Loucy (cell line): Measurements from ENCODE around the gene CD58.

Experiments
- H2AFZ ChIP-seq: fragments of 200-600 bp; sonication (generic); 2 replicates; pipeline ENCODE4 v1.6.0; 2016; ENCODE audit warnings: antibody characterized with exemption, mild to moderate bottlenecking, low read length, moderate library complexity
- H3F3A ChIP-seq: fragments of 200-600 bp; 2 replicates; pipeline ENCODE4 v1.6.0; 2016; ENCODE audit warnings: antibody characterized with exemption, low read depth, mild to moderate bottlenecking
- H3K27me3 ChIP-seq: fragments of 200-600 bp; sonication (generic); 2 replicates; pipeline ENCODE4 v1.6.1; 2014; ENCODE audit warnings: low read length, mild to moderate bottlenecking; ENCODE audit not compliant: insufficient read depth, poor library complexity, severe bottlenecking
- H3K36me3 ChIP-seq: fragments of 200-600 bp; sonication (generic); 2 replicates; pipeline ENCODE4 v1.6.1; 2016; ENCODE audit warnings: low read length; ENCODE audit not compliant: insufficient read depth
- H3K4me1 ChIP-seq: fragments of 200-600 bp; sonication (generic); 2 replicates; pipeline ENCODE4 v1.5.1; 2014; ENCODE audit warnings: low read length, mild to moderate bottlenecking; ENCODE audit not compliant: insufficient read depth, poor library complexity, severe bottlenecking
- H3K4me2 ChIP-seq: fragments of 200-600 bp; sonication (generic); 2 replicates; pipeline ENCODE4 v1.6.0; 2014; ENCODE audit warnings: antibody characterized with exemption, low read length, low read depth, mild to moderate bottlenecking; ENCODE audit not compliant: poor library complexity, severe bottlenecking
- H3K4me3 ChIP-seq: fragments of 200-600 bp; sonication (generic); 2 replicates; pipeline ENCODE4 v1.5.1; 2014; ENCODE audit warnings: low read length, mild to moderate bottlenecking, mixed read lengths; ENCODE audit not compliant: poor library complexity, severe bottlenecking
- H3K79me2 ChIP-seq: fragments of 200-600 bp; sonication (generic); 2 replicates; pipeline ENCODE4 v1.6.1; 2014; ENCODE audit warnings: low read length; ENCODE audit not compliant: insufficient read depth
- H3K9ac ChIP-seq: fragments of 200-600 bp; sonication (generic); 2 replicates; pipeline ENCODE4 v1.6.0; 2014; ENCODE audit warnings: mild to moderate bottlenecking, low read depth, low read length, moderate library complexity; ENCODE audit not compliant: poor library complexity, severe bottlenecking
- H3K9me2 ChIP-seq: fragments of 200-600 bp; sonication (generic); replicated peaks from 2 replicates; pipeline ENCODE4 v1.6.1; 2016; ENCODE audit warnings: low read depth, low read length, mixed read lengths
- H3K9me3 ChIP-seq: fragments of 200-600 bp; sonication (generic); 2 replicates; pipeline ENCODE4 v1.6.1; 2014; ENCODE audit warnings: mild to moderate bottlenecking, antibody characterized with exemption, low read length, low read depth; ENCODE audit not compliant: insufficient read depth
- H4K20me1 ChIP-seq: fragments of 200-600 bp; sonication (generic); 2 replicates; pipeline ENCODE4 v1.6.0; 2014; ENCODE audit warnings: antibody characterized with exemption, low read length, mild to moderate bottlenecking; ENCODE audit not compliant: insufficient read depth, poor library complexity, severe bottlenecking
- EZH2phosphoT487 ChIP-seq: fragments of 200-600 bp; IDR thresholded peaks from 2 replicates; pipeline ENCODE4 v1.6.1; 2018; ENCODE audit warnings: antibody characterized with exemption, mild to moderate bottlenecking, moderate library complexity, borderline replicate concordance
- TF ChIP-seq, protein P1 (sequence below): fragments of 200-600 bp; sonication (generic); conservative IDR thresholded peaks from 2 replicates; pipeline ENCODE4 v1.5.1; 2014; ENCODE audit warnings: mild to moderate bottlenecking, antibody characterized with exemption, low read length

The CD58 gene

DNA sequence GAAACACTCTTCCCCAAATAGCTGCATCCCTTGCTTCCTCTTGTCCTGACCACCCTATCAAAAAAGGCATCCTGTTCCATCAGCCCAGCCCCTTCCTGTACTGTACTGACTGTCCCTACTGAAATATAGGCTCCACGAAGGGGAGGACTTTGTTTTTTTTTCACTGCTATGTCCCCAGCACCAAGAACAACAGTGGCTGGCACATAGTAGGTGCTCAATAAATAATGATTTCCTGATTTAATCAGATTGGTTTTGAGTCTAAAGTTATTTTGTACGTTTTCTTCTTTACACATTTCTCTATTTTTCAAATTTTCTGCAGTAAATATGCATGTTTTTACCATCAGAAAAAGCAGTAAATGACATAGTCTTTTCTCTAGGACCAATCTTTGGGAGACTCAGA, 73.9 kb downstream of the CD58 start:
- no peaks in the 10 kb centered on the region for H3K27me3 ChIP-seq
- H3K9me2 ChIP-seq, result no peaks in the 10 kb centered on the region
- no peaks in the 10 kb centered on the region for H3K79me2 ChIP-seq
- no peak for TF ChIP-seq EZH2phosphoT487
- TF ChIP-seq, protein P1, sequence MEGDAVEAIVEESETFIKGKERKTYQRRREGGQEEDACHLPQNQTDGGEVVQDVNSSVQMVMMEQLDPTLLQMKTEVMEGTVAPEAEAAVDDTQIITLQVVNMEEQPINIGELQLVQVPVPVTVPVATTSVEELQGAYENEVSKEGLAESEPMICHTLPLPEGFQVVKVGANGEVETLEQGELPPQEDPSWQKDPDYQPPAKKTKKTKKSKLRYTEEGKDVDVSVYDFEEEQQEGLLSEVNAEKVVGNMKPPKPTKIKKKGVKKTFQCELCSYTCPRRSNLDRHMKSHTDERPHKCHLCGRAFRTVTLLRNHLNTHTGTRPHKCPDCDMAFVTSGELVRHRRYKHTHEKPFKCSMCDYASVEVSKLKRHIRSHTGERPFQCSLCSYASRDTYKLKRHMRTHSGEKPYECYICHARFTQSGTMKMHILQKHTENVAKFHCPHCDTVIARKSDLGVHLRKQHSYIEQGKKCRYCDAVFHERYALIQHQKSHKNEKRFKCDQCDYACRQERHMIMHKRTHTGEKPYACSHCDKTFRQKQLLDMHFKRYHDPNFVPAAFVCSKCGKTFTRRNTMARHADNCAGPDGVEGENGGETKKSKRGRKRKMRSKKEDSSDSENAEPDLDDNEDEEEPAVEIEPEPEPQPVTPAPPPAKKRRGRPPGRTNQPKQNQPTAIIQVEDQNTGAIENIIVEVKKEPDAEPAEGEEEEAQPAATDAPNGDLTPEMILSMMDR, result no peak
- peak overlapping the region; percentile 18 for H3K9ac ChIP-seq
- no peaks in the 10 kb centered on the region for H4K20me1 ChIP-seq
- H3K4me2 ChIP-seq, result peak overlapping the region; percentile 55
- peak overlapping the region; percentile 46 for H3K4me3 ChIP-seq
- peaks cover 21% of the 10 kb centered on the region for H3K4me1 ChIP-seq
- no peaks in the 10 kb centered on the region for H3K36me3 ChIP-seq
- H2AFZ ChIP-seq, result peak overlapping the region; percentile 17; the same call in 1 of the 2 replicates
- H3F3A ChIP-seq, result no peaks in the 10 kb centered on the region
- no peaks in the 10 kb centered on the region for H3K9me3 ChIP-seq

- no peaks in the 10 kb centered on the region for H3F3A ChIP-seq
These were observed 74.4 kb downstream of the CD58 start for GRCh38 chr1:116496380-116496779.

DNA sequence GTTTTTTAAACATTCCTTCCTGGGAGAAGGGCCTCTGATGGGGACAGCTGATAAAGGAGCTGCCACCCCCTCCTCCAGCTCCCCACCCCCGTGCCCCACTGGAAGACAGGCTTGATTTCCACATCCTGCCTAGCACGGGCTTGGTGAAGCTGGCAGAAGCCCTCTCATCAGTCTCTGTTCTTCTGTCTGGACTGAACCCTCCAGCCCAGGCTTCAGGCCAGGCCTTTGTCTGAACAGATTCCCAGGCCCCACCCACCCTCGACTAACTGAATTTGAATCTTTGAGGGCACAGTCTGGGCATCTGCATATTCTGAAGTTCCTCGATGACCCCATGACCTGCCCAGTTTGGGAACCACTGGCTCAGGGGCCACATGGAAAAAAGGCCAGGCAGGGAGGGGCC, 75.3 kb downstream of the CD58 start:
- Histone ChIP-seq H3K36me3 (no peaks in the 10 kb centered on the region), H3K27me3 (no peaks in the 10 kb centered on the region), H2AFZ (no peak overlapping the region), H3K4me2 (no peak overlapping the region), H3K4me3 (no peak overlapping the region), H3K4me1 (peaks cover 17% of the 10 kb centered on the region), H3K9me3 (no peaks in the 10 kb centered on the region), H3K9me2 (no peaks in the 10 kb centered on the region), H3K9ac (no peak overlapping the region), H3F3A (no peaks in the 10 kb centered on the region), H4K20me1 (no peaks in the 10 kb centered on the region), H3K79me2 (no peaks in the 10 kb centered on the region)
- no peak for TF ChIP-seq EZH2phosphoT487
- TF ChIP-seq, protein P1, result no peak

More at GRCh38 chr1:116496380-116496779, 74.4 kb downstream of the CD58 start:
- Histone ChIP-seq H4K20me1 (no peaks in the 10 kb centered on the region), H3K79me2 (no peaks in the 10 kb centered on the region), H3K9me2 (no peaks in the 10 kb centered on the region), H2AFZ (peak overlapping the region; percentile 17; the same call in 1 of the 2 replicates), H3K9me3 (no peaks in the 10 kb centered on the region), H3K4me2 (peak overlapping the region; percentile 55), H3K36me3 (no peaks in the 10 kb centered on the region), H3K4me3 (peak overlapping the region; percentile 46), H3K9ac (peak overlapping the region; percentile 18), H3K4me1 (peaks cover 17% of the 10 kb centered on the region), H3K27me3 (no peaks in the 10 kb centered on the region)
- TF ChIP-seq, protein P1, result no peak
- TF ChIP-seq EZH2phosphoT487, result no peak
